GM18507 (cell line): ENCODE results near the gene DIO2.

Experiments
- DNase-seq: peaks from one replicate; pipeline ENCODE4 v3.0.0; 2011; ENCODE audit warnings: low read depth; ENCODE audit not compliant: insufficient read length; ENCODE audit errors: extremely low spot score
- FAIRE-seq: peaks from 2 replicates; lab custom pipeline; 2011; peaks lifted over from hg19 to GRCh38; lab: Jason Lieb, UNC

Gene DIO2

GRCh38 chr14:80211153-80212022 is at the start of gene DIO2:
DIO2 (minus strand) TSS chr14:80211504; CDS start chr14:80211472, 32 bp downstream.
- FAIRE-seq (no peak), DNase-seq (no peak)

- DNase-seq (no peak), FAIRE-seq (no peak)
These were observed 49.3 kb upstream of the DIO2 start for GRCh38 chr14:80260645-80261044.

- FAIRE-seq (no peak), DNase-seq (no peak)
These were observed 28.3 kb upstream of the DIO2 start for GRCh38 chr14:80239631-80240030.

- no peak for DNase-seq
- FAIRE-seq: no peak
These were observed 25.8 kb upstream of the DIO2 start for GRCh38 chr14:80237143-80237542.

GRCh38 chr14:80233470-80234089 is 22.3 kb upstream of the DIO2 start:
- FAIRE-seq (no peak), DNase-seq (no peak)

- no peak for FAIRE-seq
- DNase-seq: no peak
These were observed 20.4 kb upstream of the DIO2 start for GRCh38 chr14:80231702-80232101.

GRCh38 chr14:80223696-80224465 is 12.6 kb upstream of the DIO2 start:
- DNase-seq (no peak), FAIRE-seq (no peak)

GRCh38 chr14:80216818-80217217 is 5.5 kb upstream of the DIO2 start:
- no peak for DNase-seq
- no peak for FAIRE-seq

GRCh38 chr14:80215756-80216581 is 4.7 kb upstream of the DIO2 start:
- DNase-seq: no peak
- FAIRE-seq: no peak

- no peak for FAIRE-seq
- no peak for DNase-seq
These were observed 3.8 kb upstream of the DIO2 start for GRCh38 chr14:80215081-80215480.

- DNase-seq (no peak), FAIRE-seq (no peak)
These were observed 2.3 kb upstream of the DIO2 start for GRCh38 chr14:80213602-80214001.

- FAIRE-seq (no peak), DNase-seq (no peak)
These were observed 706 bp upstream of the DIO2 start for GRCh38 chr14:80212023-80212397.

- DNase-seq: no peak
- no peak for FAIRE-seq
These were observed 2.8 kb downstream of the DIO2 start for GRCh38 chr14:80208461-80208860.

GRCh38 chr14:80206351-80207080 is 4.8 kb downstream of the DIO2 start:
- FAIRE-seq (no peak), DNase-seq (no peak)

GRCh38 chr14:80202888-80203562 is 8.3 kb downstream of the DIO2 start:
- DNase-seq: no peak

GRCh38 chr14:80200093-80200492 is 11.2 kb downstream of the DIO2 start:
- DNase-seq: no peak
- FAIRE-seq: no peak

More at GRCh38 chr14:80202888-80203562, 8.3 kb downstream of the DIO2 start:
- FAIRE-seq: no peak

- no peak for FAIRE-seq
- DNase-seq: no peak
These were observed 22.7 kb downstream of the DIO2 start for GRCh38 chr14:80188571-80188970.

GRCh38 chr14:80186301-80186800 is 25.0 kb downstream of the DIO2 start:
- FAIRE-seq: no peak
- DNase-seq: no peak
